ENCODE data around the gene GATA3. TPM values are rescaled to one million over a fixed set of nuclear protein-coding genes. Genes with fewer than 3 reads are reported as not detected.

Gene GATA3
- total RNA-seq, 4 donors from 2014 or later = 110 to 303 (median 163) TPM

DNA sequence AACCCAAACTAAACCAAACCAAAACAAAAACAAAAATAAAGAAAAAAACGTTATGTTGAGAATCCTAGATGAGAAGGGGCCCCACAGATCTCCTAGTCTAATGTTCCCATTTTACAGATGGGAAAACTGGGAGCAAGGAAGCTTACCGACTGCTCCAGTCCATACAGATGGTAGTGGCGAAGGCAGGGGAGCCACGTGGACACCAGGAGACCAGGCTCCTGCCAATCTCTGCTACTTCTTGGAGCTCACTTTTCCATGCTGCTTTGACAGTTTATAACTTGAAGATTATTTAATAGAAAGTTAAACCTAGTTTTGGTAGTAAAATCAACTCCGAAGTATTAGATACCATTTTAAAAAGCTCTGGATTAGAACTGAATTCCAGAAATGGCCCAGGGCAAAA, 62.0 kb downstream of the GATA3 start:
- no peak overlapping the region for H3K4me3 ChIP-seq (ENCODE audit: low read depth, poor library complexity, severe bottlenecking)
- intact Hi-C loops (cut with DNase I; ENCODE audit: low total_unique reads) = no loop called here
- DNase-seq (ENCODE audit: low spot score in 2 of 2) = no peak
- 71 to 76% methylated on average over 5 of the region's 5 CpGs for WGBS, 2 donors
- TF ChIP-seq, protein P1, sequence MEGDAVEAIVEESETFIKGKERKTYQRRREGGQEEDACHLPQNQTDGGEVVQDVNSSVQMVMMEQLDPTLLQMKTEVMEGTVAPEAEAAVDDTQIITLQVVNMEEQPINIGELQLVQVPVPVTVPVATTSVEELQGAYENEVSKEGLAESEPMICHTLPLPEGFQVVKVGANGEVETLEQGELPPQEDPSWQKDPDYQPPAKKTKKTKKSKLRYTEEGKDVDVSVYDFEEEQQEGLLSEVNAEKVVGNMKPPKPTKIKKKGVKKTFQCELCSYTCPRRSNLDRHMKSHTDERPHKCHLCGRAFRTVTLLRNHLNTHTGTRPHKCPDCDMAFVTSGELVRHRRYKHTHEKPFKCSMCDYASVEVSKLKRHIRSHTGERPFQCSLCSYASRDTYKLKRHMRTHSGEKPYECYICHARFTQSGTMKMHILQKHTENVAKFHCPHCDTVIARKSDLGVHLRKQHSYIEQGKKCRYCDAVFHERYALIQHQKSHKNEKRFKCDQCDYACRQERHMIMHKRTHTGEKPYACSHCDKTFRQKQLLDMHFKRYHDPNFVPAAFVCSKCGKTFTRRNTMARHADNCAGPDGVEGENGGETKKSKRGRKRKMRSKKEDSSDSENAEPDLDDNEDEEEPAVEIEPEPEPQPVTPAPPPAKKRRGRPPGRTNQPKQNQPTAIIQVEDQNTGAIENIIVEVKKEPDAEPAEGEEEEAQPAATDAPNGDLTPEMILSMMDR (IDR thresholded peaks at IDR 0.05) = no peak
- TF ChIP-seq POLR2A (IDR thresholded peaks at IDR 0.05) = no peak

GRCh38 chr10:8116926-8117493, 62.5 kb downstream of the GATA3 start:
- intact Hi-C loops (cut with DNase I; ENCODE audit: low total_unique reads) = no loop called here
- DNase-seq (ENCODE audit: low spot score in 2 of 2) = no peak
- WGBS, 2 donors = 80% methylated on average over 12 of the region's 12 CpGs
- TF ChIP-seq, protein P1 (IDR thresholded peaks at IDR 0.05) = no peak
- TF ChIP-seq POLR2A (IDR thresholded peaks at IDR 0.05) = no peak
- H3K4me3 ChIP-seq (ENCODE audit: low read depth, poor library complexity, severe bottlenecking) = no peak overlapping the region

- intact Hi-C loops (cut with DNase I; ENCODE audit: low total_unique reads) = no loop called here
- TF ChIP-seq, protein P1 (IDR thresholded peaks at IDR 0.05) = no peak
- TF ChIP-seq POLR2A (IDR thresholded peaks at IDR 0.05) = no peak
- 60 to 63% methylated on average over 12 of the region's 12 CpGs for WGBS, 2 donors
- DNase-seq (ENCODE audit: low spot score in 2 of 2) = no peak
- H3K4me3 ChIP-seq (ENCODE audit: low read depth, poor library complexity, severe bottlenecking) = no peak overlapping the region
Observed at GRCh38 chr10:8121201-8121890, 66.9 kb downstream of the GATA3 start.

GRCh38 chr10:8122611-8123369, 68.3 kb downstream of the GATA3 start:
- intact Hi-C loops (cut with DNase I; ENCODE audit: low total_unique reads) = no loop called here
- H3K4me3 ChIP-seq (ENCODE audit: low read depth, poor library complexity, severe bottlenecking) = no peak overlapping the region
- TF ChIP-seq POLR2A (IDR thresholded peaks at IDR 0.05) = no peak
- TF ChIP-seq, protein P1 (IDR thresholded peaks at IDR 0.05) = no peak
- DNase-seq (ENCODE audit: low spot score in 2 of 2) = no peak
- WGBS, 2 donors = 81 to 88% methylated on average over 7 of the region's 7 CpGs

- TF ChIP-seq POLR2A (IDR thresholded peaks at IDR 0.05) = no peak
- no peak for DNase-seq (ENCODE audit: low spot score in 2 of 2)
- H3K4me3 ChIP-seq (ENCODE audit: low read depth, poor library complexity, severe bottlenecking) = no peak overlapping the region
- intact Hi-C loops (cut with DNase I; ENCODE audit: low total_unique reads) = no loop called here
- WGBS, 2 donors = 91% methylated on average over 2 of the region's 2 CpGs
Observed at GRCh38 chr10:8124436-8124835, 69.9 kb downstream of the GATA3 start.

Other genes starting within 250 kb of the GATA3 start
- 1 to 10 TPM; 5.0 to 8.3 (median 7.7) TPM for gene TAF3, start 236.2 kb upstream of the GATA3 start, total RNA-seq

Measured in lower leg skin (tissue), 4 donors.